ENCODE measurements around the gene DAP. TPM values are rescaled to one million over a fixed set of nuclear protein-coding genes. Genes with fewer than 3 reads are reported as not detected.
A peak's percentile ranks its signal among the peaks of the same experiment; 100 is the strongest.

DAP gene
- total and polyA plus RNA-seq, 2 donors from 2014 or later: 123 to 133 TPM

DNA sequence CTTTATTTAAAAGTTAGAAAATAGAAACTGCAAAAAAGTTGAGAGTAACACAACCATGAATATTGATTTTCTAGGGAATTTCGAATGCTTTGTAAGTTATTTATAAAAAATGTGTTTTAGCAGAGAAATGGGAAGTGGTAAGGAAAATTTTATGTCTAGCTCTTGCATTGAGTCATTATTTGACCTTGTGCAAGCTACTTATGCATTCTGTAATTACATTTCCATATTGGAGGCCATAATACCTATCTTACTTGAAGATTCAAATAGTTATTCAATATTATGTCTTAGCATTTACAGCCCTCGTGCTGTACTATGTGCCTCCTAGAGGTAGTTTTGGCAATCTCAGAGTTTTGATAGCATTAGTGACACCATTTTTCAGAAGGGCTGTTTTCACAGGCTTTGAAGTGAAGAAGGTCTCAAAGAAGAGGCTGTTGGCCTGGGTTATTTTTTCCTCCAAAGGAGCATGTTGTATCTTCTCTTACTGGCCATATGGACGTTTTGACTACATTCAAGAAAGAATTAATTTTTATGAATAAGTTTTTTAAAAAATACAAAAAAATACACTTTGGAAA lies 7.4 kb upstream of the DAP start:
- no peaks in the 10 kb centered on the region for H3K27me3 ChIP-seq (ENCODE audit: control insufficient read depth, insufficient read depth, low read length)
- no peak for DNase-seq
- H3K4me1 ChIP-seq (ENCODE audit: control insufficient read depth in 2 of 3, insufficient read depth in 2 of 3, low read depth in 1 of 3, low read length in 3 of 3): no peaks in the 10 kb centered on the region
- no peaks in the 10 kb centered on the region for H3K9me3 ChIP-seq (ENCODE audit: control insufficient read depth in 2 of 3, insufficient read depth in 1 of 3, low read length in 3 of 3)
- TF ChIP-seq, protein P1, sequence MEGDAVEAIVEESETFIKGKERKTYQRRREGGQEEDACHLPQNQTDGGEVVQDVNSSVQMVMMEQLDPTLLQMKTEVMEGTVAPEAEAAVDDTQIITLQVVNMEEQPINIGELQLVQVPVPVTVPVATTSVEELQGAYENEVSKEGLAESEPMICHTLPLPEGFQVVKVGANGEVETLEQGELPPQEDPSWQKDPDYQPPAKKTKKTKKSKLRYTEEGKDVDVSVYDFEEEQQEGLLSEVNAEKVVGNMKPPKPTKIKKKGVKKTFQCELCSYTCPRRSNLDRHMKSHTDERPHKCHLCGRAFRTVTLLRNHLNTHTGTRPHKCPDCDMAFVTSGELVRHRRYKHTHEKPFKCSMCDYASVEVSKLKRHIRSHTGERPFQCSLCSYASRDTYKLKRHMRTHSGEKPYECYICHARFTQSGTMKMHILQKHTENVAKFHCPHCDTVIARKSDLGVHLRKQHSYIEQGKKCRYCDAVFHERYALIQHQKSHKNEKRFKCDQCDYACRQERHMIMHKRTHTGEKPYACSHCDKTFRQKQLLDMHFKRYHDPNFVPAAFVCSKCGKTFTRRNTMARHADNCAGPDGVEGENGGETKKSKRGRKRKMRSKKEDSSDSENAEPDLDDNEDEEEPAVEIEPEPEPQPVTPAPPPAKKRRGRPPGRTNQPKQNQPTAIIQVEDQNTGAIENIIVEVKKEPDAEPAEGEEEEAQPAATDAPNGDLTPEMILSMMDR (IDR thresholded peaks at IDR 0.05; ENCODE audit: borderline replicate concordance, extremely low read depth, insufficient read depth): no peak
- intact Hi-C loops (cut with DNase I): no loop called here
- no peak overlapping the region for H3K27ac ChIP-seq (ENCODE audit: low read depth in 2 of 2, low read length in 2 of 2)
- no peak overlapping the region for H3K9ac ChIP-seq (ENCODE audit: low read length in 3 of 3)
- no peak for FAIRE-seq
- H3K36me3 ChIP-seq (ENCODE audit: control insufficient read depth in 2 of 3, insufficient read depth in 3 of 3, low read length in 3 of 3): no peaks in the 10 kb centered on the region
- H3K4me3 ChIP-seq (ENCODE audit: low read length in 3 of 3): no peak overlapping the region

DNA sequence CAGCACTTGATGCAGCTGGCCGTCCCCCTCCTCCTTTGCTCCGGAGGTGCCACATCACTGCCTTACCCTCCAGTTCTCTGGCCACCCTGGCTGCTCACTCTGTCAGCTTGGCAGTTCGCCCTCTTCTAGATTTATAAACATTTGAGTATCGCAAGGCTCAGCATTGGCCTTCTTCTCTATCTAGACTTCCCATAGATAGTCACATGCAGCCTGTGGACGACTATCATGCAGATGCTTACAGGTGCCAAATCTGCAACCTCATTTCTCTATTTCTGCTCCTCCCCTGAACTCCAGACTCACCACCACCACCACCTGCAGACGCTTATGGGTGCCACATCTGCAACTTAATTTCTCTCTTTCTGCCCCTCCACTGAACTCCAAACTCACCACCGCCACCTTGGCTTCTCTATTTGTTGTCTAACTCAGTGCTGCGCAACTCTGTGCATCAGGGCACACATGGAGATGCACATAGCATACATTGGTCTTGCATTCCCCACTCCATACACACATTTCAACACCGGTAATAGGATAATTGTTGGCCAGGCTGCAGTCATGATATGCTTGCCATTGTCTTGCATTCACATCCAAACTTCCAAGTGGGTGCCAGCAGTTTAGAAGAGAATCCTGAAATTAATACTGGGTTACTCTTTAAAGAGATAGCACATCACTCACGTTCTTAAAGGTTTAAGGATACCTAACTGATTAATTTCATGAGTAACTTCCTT lies 1.9 kb upstream of the DAP start:
- no peak for FAIRE-seq
- no peak overlapping the region for H3K27ac ChIP-seq (ENCODE audit: low read depth in 2 of 2, low read length in 2 of 2)
- intact Hi-C loops (cut with DNase I): no loop called here

DNA sequence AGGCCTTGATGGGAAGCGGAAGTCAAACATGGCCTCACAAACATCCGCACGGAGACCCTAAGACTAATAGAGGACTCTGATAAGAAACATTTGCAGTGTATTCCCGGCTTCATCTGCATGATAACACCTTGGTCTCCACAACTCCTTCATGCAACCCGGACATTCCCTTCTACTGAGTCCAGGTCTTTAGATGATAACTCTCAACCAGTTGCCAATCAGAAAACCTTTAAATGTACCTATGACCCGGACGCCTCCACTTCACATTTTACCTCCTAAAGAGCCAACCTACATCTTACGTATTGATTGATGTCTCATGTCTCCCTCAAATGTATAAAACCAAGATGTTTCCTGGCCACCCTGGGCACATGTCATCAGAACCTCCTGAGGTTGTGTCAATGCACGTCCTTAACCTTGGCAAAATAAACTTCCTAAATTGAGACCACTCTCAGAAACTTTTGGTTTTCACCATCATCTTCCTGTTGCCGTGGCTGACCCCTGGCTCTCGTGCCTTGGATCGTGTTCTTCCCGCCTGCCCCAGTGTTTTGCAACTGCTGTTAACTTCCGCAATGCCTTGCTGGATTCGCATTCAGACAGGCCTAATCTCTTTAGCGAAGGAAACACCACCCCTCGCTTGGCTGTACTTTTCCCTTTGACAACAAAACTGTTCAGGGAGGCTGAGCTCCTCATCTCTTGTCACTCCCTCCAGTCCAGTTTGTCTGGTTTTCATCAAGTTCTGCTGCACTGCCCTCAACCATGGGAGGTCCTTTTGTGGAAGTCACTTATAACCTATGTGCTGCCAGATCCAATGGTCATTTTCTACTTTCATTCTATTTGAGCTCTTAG lies 1.1 kb upstream of the DAP start:
- peak overlapping the region; percentile 90 to 94 for H3K27ac ChIP-seq (ENCODE audit: low read depth in 2 of 2, low read length in 2 of 2)
- H3K4me3 ChIP-seq (ENCODE audit: low read length in 3 of 3): peak overlapping the region in 2 of 3 donors; percentile 52 to 60
- no peaks in the 10 kb centered on the region for H3K36me3 ChIP-seq (ENCODE audit: control insufficient read depth in 2 of 3, insufficient read depth in 3 of 3, low read length in 3 of 3)
- intact Hi-C loops (cut with DNase I): no loop called here
- DNase-seq (no peak), FAIRE-seq (no peak)
- no peaks in the 10 kb centered on the region for H3K27me3 ChIP-seq (ENCODE audit: control insufficient read depth, insufficient read depth, low read length)
- no peaks in the 10 kb centered on the region for H3K9me3 ChIP-seq (ENCODE audit: control insufficient read depth in 2 of 3, insufficient read depth in 1 of 3, low read length in 3 of 3)
- H3K9ac ChIP-seq (ENCODE audit: low read length in 3 of 3): peak overlapping the region in 2 of 3 donors; percentile 3 to 77
- peaks cover 4 to 14% (median 10%) of the 10 kb centered on the region in 3 donors for H3K4me1 ChIP-seq (ENCODE audit: control insufficient read depth in 2 of 3, insufficient read depth in 2 of 3, low read depth in 1 of 3, low read length in 3 of 3)
- TF ChIP-seq, protein P1 (IDR thresholded peaks at IDR 0.05; ENCODE audit: borderline replicate concordance, extremely low read depth, insufficient read depth): no peak

More for the DNA sequence above, 1.9 kb upstream of the DAP start:
- no peak for DNase-seq
- no peak overlapping the region for H3K4me3 ChIP-seq (ENCODE audit: low read length in 3 of 3)
- no peaks in the 10 kb centered on the region for H3K27me3 ChIP-seq (ENCODE audit: control insufficient read depth, insufficient read depth, low read length)
- H3K36me3 ChIP-seq (ENCODE audit: control insufficient read depth in 2 of 3, insufficient read depth in 3 of 3, low read length in 3 of 3): no peaks in the 10 kb centered on the region
- no peaks in the 10 kb centered on the region for H3K9me3 ChIP-seq (ENCODE audit: control insufficient read depth in 2 of 3, insufficient read depth in 1 of 3, low read length in 3 of 3)
- TF ChIP-seq, protein P1 (IDR thresholded peaks at IDR 0.05; ENCODE audit: borderline replicate concordance, extremely low read depth, insufficient read depth): no peak
- no peak overlapping the region for H3K9ac ChIP-seq (ENCODE audit: low read length in 3 of 3)
- H3K4me1 ChIP-seq (ENCODE audit: control insufficient read depth in 2 of 3, insufficient read depth in 2 of 3, low read depth in 1 of 3, low read length in 3 of 3): peaks cover 4 to 14% (median 10%) of the 10 kb centered on the region in 3 donors
